NT2/D1 (cell line): ENCODE data around the gene ANK3.

ENCODE experiments used
- DNase-seq: peaks from one replicate; pipeline ENCODE4 v3.0.0-alpha.2; 2011; ENCODE audit warnings: low read depth, low spot score
- H3K27me3 ChIP-seq: 2 replicates; pipeline ENCODE4 v1.6.0; 2011; ENCODE audit warnings: mild to moderate bottlenecking; ENCODE audit not compliant: insufficient read length, insufficient read depth
- H3K36me3 ChIP-seq: 2 replicates; pipeline ENCODE4 v1.6.1; 2011; ENCODE audit warnings: mild to moderate bottlenecking, low read length, mixed read lengths; ENCODE audit not compliant: insufficient read depth, insufficient read length
- H3K4me1 ChIP-seq: 2 replicates; pipeline ENCODE4 v1.5.1; 2011; ENCODE audit not compliant: insufficient read depth, insufficient read length
- H3K4me3 ChIP-seq: 2 replicates; pipeline ENCODE4 v1.5.1; 2011; ENCODE audit warnings: low read depth; ENCODE audit not compliant: insufficient read length
- H3K9ac ChIP-seq: 2 replicates; pipeline ENCODE4 v1.6.0; 2011; ENCODE audit warnings: low read depth; ENCODE audit not compliant: insufficient read length
- H3K9me3 ChIP-seq: 2 replicates; pipeline ENCODE4 v1.5.1; 2011; ENCODE audit warnings: mild to moderate bottlenecking, low read length; ENCODE audit not compliant: insufficient read depth
- SUZ12 ChIP-seq: IDR thresholded peaks from 2 replicates; pipeline ENCODE4 v1.6.1; 2011; ENCODE audit not compliant: insufficient read length, insufficient read depth; ENCODE audit errors: extremely low read depth
- YY1 ChIP-seq: IDR thresholded peaks from 2 replicates; pipeline ENCODE4 v1.6.1; 2011; ENCODE audit not compliant: insufficient read length, insufficient read depth
- ZNF274 ChIP-seq: IDR thresholded peaks from 2 replicates; pipeline ENCODE4 v1.6.1; 2011; ENCODE audit warnings: mild to moderate bottlenecking, low read depth, low read length

Gene ANK3

DNA sequence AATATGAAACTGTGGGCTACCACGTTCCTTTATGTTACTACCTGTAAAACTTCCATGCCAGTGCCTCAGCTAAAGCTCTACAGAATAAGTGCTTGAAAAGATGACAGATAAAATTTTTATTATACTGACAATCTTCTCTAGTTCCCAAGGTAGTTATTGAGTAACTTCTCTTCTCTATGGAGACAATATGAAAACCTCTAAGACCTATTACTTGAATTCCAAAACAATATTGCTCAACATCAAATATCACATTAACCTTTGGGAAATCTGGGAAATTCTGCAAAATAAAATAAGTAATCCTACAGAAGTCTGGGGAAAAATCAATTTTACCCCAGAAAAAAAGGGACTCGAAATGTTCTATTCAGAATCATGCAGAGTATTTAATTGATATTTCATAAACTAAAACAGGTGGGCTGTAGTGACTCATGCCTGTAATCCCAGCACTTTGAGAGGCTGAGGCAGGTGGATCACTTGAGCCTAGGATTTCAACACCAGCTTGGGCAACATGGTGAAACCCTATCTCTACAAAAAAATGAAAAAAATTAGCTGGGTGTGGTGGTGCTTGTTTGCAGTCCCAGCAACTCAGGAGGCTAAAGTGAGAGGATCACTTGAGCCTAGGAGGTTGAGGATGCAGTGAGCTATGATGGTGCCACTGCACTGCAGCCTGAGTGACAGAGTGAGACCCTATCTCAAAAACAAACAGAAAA, 23.8 kb upstream of the ANK3 start:
- H3K27me3 ChIP-seq: no peaks in the 10 kb centered on the region
- TF ChIP-seq SUZ12 (no peak), YY1 (no peak), ZNF274 (no peak)
- no peaks in the 10 kb centered on the region for H3K4me1 ChIP-seq
- DNase-seq: no peak
- H3K4me3 ChIP-seq: no peak overlapping the region
- no peaks in the 10 kb centered on the region for H3K9me3 ChIP-seq
- H3K36me3 ChIP-seq: no peaks in the 10 kb centered on the region
- no peak overlapping the region for H3K9ac ChIP-seq

DNA sequence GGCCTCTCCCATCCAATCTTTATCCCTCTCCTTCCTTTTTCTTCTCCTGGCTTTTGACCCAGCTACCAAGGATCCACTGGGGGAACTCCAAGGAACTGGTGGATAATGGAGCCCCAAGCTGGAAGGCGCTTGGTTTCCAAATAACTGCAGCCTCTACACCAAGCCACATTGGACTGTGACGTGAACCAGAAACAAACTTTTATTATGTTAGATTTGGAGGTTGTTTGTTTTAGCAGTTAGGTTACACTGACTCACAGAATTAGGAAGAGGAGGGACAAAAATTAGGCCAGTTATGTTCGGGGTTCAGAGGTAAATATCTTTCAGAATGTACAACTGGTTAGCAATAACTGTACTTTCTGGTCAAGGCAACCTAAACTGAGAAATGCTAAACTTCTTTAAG, 21.3 kb upstream of the ANK3 start:
- TF ChIP-seq ZNF274: no peak
- TF ChIP-seq SUZ12: no peak
- no peak for TF ChIP-seq YY1
- Histone ChIP-seq H3K36me3 (no peaks in the 10 kb centered on the region), H3K9ac (no peak overlapping the region), H3K9me3 (no peaks in the 10 kb centered on the region), H3K4me1 (no peaks in the 10 kb centered on the region), H3K27me3 (no peaks in the 10 kb centered on the region), H3K4me3 (no peak overlapping the region)
- DNase-seq: no peak

DNA sequence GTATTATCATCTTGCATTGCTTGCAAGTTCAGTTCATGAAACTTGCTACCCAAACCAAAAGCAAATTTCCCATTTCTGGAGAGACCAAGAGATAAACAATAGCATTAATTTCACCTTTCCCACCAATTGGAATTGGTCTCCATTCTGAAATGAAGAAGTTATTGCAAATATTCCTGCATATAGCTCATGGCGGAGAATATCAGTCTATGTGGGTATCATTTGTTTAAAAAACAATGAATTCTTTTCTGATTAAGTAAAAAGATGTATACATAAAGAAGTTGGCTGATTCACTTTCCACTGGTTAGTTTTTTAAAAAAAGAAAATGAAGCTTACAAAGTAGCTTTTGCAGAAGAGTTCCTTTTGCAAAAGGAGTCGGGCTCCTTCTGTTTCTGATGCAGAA, 19.5 kb upstream of the ANK3 start:
- TF ChIP-seq YY1 (no peak), SUZ12 (no peak), ZNF274 (no peak)
- Histone ChIP-seq H3K9me3 (no peaks in the 10 kb centered on the region), H3K9ac (no peak overlapping the region), H3K36me3 (no peaks in the 10 kb centered on the region), H3K27me3 (no peaks in the 10 kb centered on the region), H3K4me3 (no peak overlapping the region), H3K4me1 (no peaks in the 10 kb centered on the region)
- no peak for DNase-seq

DNA sequence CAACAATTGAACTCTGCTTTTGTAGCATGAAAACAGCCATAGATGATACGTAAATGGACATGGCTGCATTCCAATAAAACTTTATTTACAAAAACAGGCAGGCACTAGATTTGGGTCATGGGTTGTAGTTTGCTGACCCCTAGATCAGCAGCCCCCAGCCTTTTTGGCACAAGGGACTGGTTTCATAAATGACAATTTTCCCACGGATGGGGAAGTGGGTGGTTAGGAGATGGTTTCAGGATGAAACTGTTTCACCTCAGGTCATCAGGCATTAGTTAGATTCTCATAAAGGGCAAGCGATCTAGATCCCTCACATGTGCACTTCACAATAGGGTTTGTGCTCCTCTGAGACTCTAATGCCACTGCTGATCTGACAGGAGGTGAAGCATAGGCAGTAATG, 16.5 kb upstream of the ANK3 start:
- DNase-seq: no peak
- H3K9me3 ChIP-seq: no peaks in the 10 kb centered on the region
- H3K4me3 ChIP-seq: no peak overlapping the region
- no peak overlapping the region for H3K9ac ChIP-seq
- no peaks in the 10 kb centered on the region for H3K36me3 ChIP-seq
- no peak for TF ChIP-seq ZNF274
- no peak for TF ChIP-seq YY1
- TF ChIP-seq SUZ12: no peak
- no peaks in the 10 kb centered on the region for H3K4me1 ChIP-seq
- no peaks in the 10 kb centered on the region for H3K27me3 ChIP-seq

DNA sequence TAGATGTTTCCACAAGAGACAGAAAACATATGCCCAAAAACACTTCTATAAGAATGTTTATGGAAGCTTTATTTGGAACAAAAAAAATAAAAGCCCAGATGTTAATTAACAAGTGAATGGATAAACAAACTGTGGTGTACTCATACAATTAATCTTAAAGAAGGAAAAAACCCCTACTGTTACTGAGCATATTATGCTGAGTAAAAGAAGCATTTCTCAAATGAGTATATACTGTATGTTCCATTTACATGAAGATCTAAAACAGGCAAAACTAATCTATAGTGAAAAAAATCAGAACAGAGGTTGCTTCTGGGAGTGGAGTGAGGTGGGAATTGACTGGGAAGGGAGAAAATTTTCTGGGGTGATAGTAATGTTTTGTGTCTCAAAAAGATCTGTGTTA, 15.5 kb upstream of the ANK3 start:
- TF ChIP-seq ZNF274 (no peak), YY1 (no peak), SUZ12 (no peak)
- no peaks in the 10 kb centered on the region for H3K4me1 ChIP-seq
- H3K9me3 ChIP-seq: no peaks in the 10 kb centered on the region
- no peak overlapping the region for H3K4me3 ChIP-seq
- no peak for DNase-seq
- H3K36me3 ChIP-seq: no peaks in the 10 kb centered on the region
- H3K27me3 ChIP-seq: no peaks in the 10 kb centered on the region
- no peak overlapping the region for H3K9ac ChIP-seq

DNA sequence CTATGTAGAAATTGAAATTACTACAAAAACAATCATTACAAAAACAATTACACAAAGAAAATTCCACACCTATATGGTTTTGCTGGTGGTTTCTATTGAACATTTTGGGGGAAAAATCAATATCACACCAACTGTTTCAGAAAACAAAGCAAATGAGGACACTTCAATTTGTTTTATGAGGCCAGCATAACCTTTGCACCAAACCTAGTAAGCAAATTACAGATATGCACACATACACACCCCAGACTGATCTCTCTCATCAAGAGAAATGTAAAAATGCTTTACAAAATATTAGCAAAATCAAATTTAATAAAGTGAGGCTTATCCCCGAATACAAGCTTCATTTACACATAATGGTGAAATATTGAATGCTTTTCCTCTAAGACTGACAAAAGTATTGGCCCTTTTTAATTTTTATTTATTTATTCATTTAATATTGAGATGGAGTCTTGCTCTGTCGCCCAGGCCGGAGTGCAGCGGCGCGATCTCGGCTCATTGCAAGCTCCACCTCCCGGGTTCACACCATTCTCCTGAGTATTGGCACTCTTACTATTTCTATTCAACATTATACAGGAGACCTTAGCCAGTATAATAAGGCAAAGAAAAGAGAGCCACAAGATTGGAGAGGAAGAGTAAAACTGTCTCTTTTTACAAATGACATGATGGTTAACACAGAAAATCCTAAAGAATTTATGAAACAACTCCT, 13.6 kb upstream of the ANK3 start:
- H3K27me3 ChIP-seq: no peaks in the 10 kb centered on the region
- H3K9ac ChIP-seq: no peak overlapping the region
- no peak overlapping the region for H3K4me3 ChIP-seq
- H3K4me1 ChIP-seq: no peaks in the 10 kb centered on the region
- no peaks in the 10 kb centered on the region for H3K36me3 ChIP-seq
- TF ChIP-seq SUZ12 (no peak), YY1 (no peak), ZNF274 (no peak)
- H3K9me3 ChIP-seq: no peaks in the 10 kb centered on the region
- no peak for DNase-seq

DNA sequence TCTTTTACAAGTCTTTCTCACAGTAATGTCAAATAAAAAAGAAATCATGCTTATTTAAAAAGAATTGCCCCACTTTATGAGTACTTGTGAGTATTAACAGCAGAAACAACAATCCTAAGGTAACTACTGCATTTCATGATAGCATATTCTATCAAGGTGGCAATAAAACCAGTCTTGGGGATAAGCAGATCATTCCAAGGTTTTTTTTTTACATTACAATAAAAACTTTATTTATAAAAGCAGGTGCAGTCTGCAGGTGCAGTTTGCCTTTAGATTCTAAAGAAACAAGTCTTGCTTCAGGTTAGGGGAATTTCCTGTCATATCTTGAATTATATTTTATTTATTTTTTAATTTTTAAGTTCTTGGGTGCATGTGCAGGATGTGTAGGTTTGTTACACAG, 10.7 kb upstream of the ANK3 start:
- H3K9ac ChIP-seq: no peak overlapping the region
- H3K9me3 ChIP-seq: no peaks in the 10 kb centered on the region
- no peaks in the 10 kb centered on the region for H3K27me3 ChIP-seq
- no peaks in the 10 kb centered on the region for H3K4me1 ChIP-seq
- DNase-seq: no peak
- H3K36me3 ChIP-seq: no peaks in the 10 kb centered on the region
- TF ChIP-seq ZNF274 (no peak), YY1 (no peak), SUZ12 (no peak)
- H3K4me3 ChIP-seq: no peak overlapping the region
